ENCODE results near the gene DISC1.

Gene DISC1

DNA sequence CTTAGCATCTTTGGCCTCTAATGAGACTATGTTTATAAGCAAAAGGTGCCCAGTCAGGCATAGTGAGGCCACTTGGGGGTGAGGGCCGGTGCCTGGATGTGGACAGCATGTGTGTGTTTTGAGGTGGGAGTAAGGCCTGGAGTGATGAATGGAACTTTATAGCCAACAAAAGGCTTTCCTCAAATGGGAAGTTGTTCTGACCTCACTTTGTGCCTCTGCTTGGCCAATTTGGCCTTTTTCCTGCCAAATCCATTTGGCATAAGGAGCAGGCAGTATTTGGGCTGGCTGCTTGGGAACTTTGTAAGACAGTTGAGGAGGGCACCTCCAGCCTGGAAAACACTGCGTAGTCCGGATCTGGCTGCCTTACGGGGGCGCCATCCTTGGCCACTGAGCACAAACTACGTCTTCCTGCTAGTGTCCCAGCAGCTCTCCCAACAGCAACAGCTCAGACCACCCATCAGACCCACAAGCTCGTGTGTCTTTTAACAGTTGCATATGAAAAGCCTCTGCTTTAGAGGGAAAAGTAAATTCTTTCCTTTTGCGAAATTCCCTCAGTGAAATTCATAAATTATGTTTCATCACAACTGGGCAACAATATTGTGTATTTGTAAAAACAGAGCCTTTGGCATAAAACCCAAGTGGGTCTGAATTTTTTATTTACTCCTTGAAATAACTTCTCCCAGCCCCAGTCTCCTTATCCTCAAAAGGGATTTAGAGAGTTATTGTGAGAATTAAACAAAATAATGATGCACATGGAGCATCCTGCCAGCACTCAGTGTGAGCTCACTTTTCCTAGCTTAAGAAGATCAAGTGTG is 322.9 kb downstream of the DISC1 start:
- Histone ChIP-seq H3K27ac (ENCODE audit: low read length) (no peak overlapping the region), H3K36me3 (replicated peaks; ENCODE audit: low read depth, low read length) (no peaks in the 10 kb centered on the region), H3K9me3 (ENCODE audit: insufficient read depth, low read length) (no peaks in the 10 kb centered on the region), H2AFZ (ENCODE audit: low read depth, low read length) (no peak overlapping the region), H3K4me1 (ENCODE audit: low read length) (no peaks in the 10 kb centered on the region), H3K27me3 (ENCODE audit: low read depth, low read length) (peaks cover 3% of the 10 kb centered on the region; the same call in 1 of the 2 replicates), H3K4me2 (ENCODE audit: low read length) (no peak overlapping the region), H4K20me1 (ENCODE audit: insufficient read depth, low read length) (no peaks in the 10 kb centered on the region), H3K79me2 (ENCODE audit: low read length) (no peaks in the 10 kb centered on the region), H3K4me3 (ENCODE audit: low read length) (no peak overlapping the region), H3K9ac (ENCODE audit: low read length) (no peak overlapping the region)
- no peak for TF ChIP-seq EZH2phosphoT487 (IDR thresholded peaks at IDR 0.05; ENCODE audit: low read depth)
- TF ChIP-seq, protein P1, sequence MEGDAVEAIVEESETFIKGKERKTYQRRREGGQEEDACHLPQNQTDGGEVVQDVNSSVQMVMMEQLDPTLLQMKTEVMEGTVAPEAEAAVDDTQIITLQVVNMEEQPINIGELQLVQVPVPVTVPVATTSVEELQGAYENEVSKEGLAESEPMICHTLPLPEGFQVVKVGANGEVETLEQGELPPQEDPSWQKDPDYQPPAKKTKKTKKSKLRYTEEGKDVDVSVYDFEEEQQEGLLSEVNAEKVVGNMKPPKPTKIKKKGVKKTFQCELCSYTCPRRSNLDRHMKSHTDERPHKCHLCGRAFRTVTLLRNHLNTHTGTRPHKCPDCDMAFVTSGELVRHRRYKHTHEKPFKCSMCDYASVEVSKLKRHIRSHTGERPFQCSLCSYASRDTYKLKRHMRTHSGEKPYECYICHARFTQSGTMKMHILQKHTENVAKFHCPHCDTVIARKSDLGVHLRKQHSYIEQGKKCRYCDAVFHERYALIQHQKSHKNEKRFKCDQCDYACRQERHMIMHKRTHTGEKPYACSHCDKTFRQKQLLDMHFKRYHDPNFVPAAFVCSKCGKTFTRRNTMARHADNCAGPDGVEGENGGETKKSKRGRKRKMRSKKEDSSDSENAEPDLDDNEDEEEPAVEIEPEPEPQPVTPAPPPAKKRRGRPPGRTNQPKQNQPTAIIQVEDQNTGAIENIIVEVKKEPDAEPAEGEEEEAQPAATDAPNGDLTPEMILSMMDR (IDR thresholded peaks at IDR 0.05; ENCODE audit: low read depth, low read length): no peak

DNA sequence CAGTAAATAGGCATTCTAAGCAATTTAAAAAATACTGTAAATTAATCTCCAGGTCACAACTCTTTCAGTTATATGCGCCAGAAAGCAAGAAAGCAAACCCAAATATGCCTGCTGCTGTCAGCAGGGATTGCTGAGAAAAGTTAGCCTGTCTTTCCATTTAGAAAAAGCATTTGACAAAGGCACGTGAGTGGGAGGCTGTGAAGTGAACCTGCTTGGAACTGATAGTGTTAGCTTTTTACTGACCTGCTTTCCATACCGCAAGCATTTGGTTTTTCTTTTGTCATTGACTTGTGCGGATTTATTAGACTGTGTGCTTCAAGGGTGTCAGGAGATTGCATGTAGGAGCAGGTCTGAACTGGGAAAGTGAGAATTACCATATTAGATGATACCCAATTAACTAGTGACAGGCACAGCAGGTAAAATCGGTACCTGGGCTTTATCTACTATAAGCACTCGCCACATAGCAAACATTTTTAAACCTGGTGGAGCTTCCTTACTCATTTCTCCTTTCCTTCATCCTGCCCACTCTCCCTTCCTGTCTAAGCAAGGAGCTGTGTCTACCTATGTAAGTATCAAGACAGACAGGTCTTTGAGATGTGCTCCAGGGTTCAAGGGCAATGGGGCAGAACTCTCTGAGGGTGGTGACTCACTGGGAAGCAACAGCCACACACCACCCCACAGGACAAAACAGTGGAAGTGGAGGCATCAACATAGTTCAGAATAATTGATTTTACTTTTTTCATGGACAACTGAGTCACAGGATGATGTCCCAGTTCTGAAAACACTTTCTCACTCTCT is 323.9 kb downstream of the DISC1 start:
- H3K36me3 ChIP-seq (replicated peaks; ENCODE audit: low read depth, low read length): no peaks in the 10 kb centered on the region
- peaks cover 3% of the 10 kb centered on the region; the same call in 1 of the 2 replicates for H3K27me3 ChIP-seq (ENCODE audit: low read depth, low read length)
- H3K4me3 ChIP-seq (ENCODE audit: low read length): no peak overlapping the region
- no peak for TF ChIP-seq EZH2phosphoT487 (IDR thresholded peaks at IDR 0.05; ENCODE audit: low read depth)
- TF ChIP-seq, protein P1 (IDR thresholded peaks at IDR 0.05; ENCODE audit: low read depth, low read length): no peak
- H3K9me3 ChIP-seq (ENCODE audit: insufficient read depth, low read length): no peaks in the 10 kb centered on the region
- H4K20me1 ChIP-seq (ENCODE audit: insufficient read depth, low read length): no peaks in the 10 kb centered on the region
- no peak overlapping the region for H3K9ac ChIP-seq (ENCODE audit: low read length)
- H3K4me1 ChIP-seq (ENCODE audit: low read length): no peaks in the 10 kb centered on the region
- no peaks in the 10 kb centered on the region for H3K79me2 ChIP-seq (ENCODE audit: low read length)
- H3K4me2 ChIP-seq (ENCODE audit: low read length): no peak overlapping the region
- H2AFZ ChIP-seq (ENCODE audit: low read depth, low read length): no peak overlapping the region
- no peak overlapping the region for H3K27ac ChIP-seq (ENCODE audit: low read length)

DNA sequence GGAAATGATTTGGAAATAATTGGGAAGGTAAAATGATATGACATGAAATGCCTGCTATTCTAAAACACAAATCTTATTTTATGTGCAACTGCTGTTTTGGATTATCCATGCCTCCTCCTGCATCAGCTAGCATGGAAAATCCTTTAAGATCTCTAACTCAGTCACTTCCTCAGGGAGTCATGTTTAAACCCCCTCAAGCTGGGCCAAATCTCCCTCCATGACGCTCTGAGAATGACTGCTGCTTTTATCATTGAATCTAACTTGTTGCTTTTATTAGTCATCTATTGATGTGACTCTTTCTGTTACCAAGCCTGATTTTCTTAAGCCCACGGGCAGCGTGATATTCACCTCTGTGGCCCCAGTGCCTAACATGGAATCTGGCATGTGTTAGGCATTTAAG is 324.8 kb downstream of the DISC1 start:
- H3K27ac ChIP-seq (ENCODE audit: low read length): no peak overlapping the region
- TF ChIP-seq EZH2phosphoT487 (IDR thresholded peaks at IDR 0.05; ENCODE audit: low read depth): no peak
- TF ChIP-seq, protein P1 (IDR thresholded peaks at IDR 0.05; ENCODE audit: low read depth, low read length): no peak
- H3K9me3 ChIP-seq (ENCODE audit: insufficient read depth, low read length): no peaks in the 10 kb centered on the region
- peaks cover 3% of the 10 kb centered on the region; the same call in 1 of the 2 replicates for H3K27me3 ChIP-seq (ENCODE audit: low read depth, low read length)
- H2AFZ ChIP-seq (ENCODE audit: low read depth, low read length): no peak overlapping the region
- H3K4me2 ChIP-seq (ENCODE audit: low read length): no peak overlapping the region
- H3K4me1 ChIP-seq (ENCODE audit: low read length): no peaks in the 10 kb centered on the region
- no peak overlapping the region for H3K4me3 ChIP-seq (ENCODE audit: low read length)
- H3K9ac ChIP-seq (ENCODE audit: low read length): no peak overlapping the region
- no peaks in the 10 kb centered on the region for H4K20me1 ChIP-seq (ENCODE audit: insufficient read depth, low read length)
- no peaks in the 10 kb centered on the region for H3K36me3 ChIP-seq (replicated peaks; ENCODE audit: low read depth, low read length)
- H3K79me2 ChIP-seq (ENCODE audit: low read length): no peaks in the 10 kb centered on the region

DNA sequence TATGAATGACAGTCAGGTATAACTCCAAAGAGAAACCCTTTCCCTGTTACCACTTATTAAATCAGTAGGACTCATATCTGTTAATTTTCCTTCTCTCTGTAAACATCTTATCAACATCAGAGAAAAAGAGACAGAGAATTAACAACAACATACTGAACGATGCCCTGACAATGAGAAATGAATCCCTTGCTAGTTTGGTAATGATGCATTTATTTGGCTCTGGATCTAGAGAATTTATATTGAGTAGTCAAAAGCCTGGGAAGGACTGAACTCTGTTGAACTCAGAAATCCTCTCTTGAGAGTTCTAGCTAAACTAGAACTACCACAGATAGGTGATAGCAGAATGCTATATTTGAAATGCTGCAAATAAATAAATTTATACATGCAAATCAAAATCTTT is 325.6 kb downstream of the DISC1 start:
- no peak overlapping the region for H3K27ac ChIP-seq (ENCODE audit: low read length)
- H3K4me2 ChIP-seq (ENCODE audit: low read length): no peak overlapping the region
- H3K4me1 ChIP-seq (ENCODE audit: low read length): no peaks in the 10 kb centered on the region
- H3K4me3 ChIP-seq (ENCODE audit: low read length): no peak overlapping the region
- no peaks in the 10 kb centered on the region for H4K20me1 ChIP-seq (ENCODE audit: insufficient read depth, low read length)
- H2AFZ ChIP-seq (ENCODE audit: low read depth, low read length): no peak overlapping the region
- no peak for TF ChIP-seq EZH2phosphoT487 (IDR thresholded peaks at IDR 0.05; ENCODE audit: low read depth)
- TF ChIP-seq, protein P1 (IDR thresholded peaks at IDR 0.05; ENCODE audit: low read depth, low read length): no peak
- H3K36me3 ChIP-seq (replicated peaks; ENCODE audit: low read depth, low read length): no peaks in the 10 kb centered on the region
- no peak overlapping the region for H3K9ac ChIP-seq (ENCODE audit: low read length)
- peaks cover 3% of the 10 kb centered on the region; the same call in 1 of the 2 replicates for H3K27me3 ChIP-seq (ENCODE audit: low read depth, low read length)
- no peaks in the 10 kb centered on the region for H3K79me2 ChIP-seq (ENCODE audit: low read length)
- no peaks in the 10 kb centered on the region for H3K9me3 ChIP-seq (ENCODE audit: insufficient read depth, low read length)
